Caco-2 (cell line): ENCODE results near the gene FAM83C. TPM values are rescaled to one million over a fixed set of nuclear protein-coding genes. Genes with fewer than 3 reads are reported as not detected.

Experiments
- BruUV-seq: library from RNA; stranded (reverse); fragments of 400-500 nt; replicated peaks from 2 replicates; lab custom pipeline; 2021; lab: Mats Ljungman, UMichigan
- CTCF ChIA-PET: fragments of 300-600 bp; sonication (Branson Sonifier 250); formaldehyde crosslinking; loops from one replicate; lab custom pipeline; 2022; ENCODE audit warnings: antibody characterized with exemption; lab: Charles Lee
- POLR2A ChIA-PET: fragments of 300-600 bp; sonication (Branson Sonifier 250); formaldehyde crosslinking; loops from one replicate; lab custom pipeline; 2022; ENCODE audit warnings: antibody characterized with exemption; lab: Charles Lee
- DNase-seq, 2 experiments: peaks; one replicate each; pipeline versions ENCODE4 v3.0.0 to v3.0.0-alpha.2; 2020 to 2022
- H3K27me3 ChIP-seq: replicated peaks from 2 replicates; pipeline ENCODE4 v1.6.0; 2011; ENCODE audit warnings: low read length; ENCODE audit not compliant: control insufficient read depth, insufficient read depth
- H3K36me3 ChIP-seq: 2 replicates; pipeline ENCODE4 v1.5.1; 2011; ENCODE audit warnings: low read length; ENCODE audit not compliant: control insufficient read depth, insufficient read depth
- H3K4me1 ChIP-seq: fragments of 250-450 bp; sonication (Bioruptor Pico); 2 replicates; pipeline ENCODE4 v1.5.1; 2020; ENCODE audit warnings: mild to moderate bottlenecking
- H3K4me3 ChIP-seq: 2 replicates; pipeline ENCODE4 v1.5.1; 2011; ENCODE audit warnings: low read depth, mild to moderate bottlenecking, control low read depth, low read length
- H3K9me3 ChIP-seq: fragments of 250-450 bp; sonication (Bioruptor Pico); 2 replicates; pipeline ENCODE4 v1.5.1; 2020; ENCODE audit warnings: mild to moderate bottlenecking, moderate library complexity
- H3K27ac Mint-ChIP-seq: one replicate; pipeline ENCODE4 v1.8.0; 2022; ENCODE audit warnings: mixed read lengths; ENCODE audit not compliant: unreplicated experiment
- H3K27me3 Mint-ChIP-seq: one replicate; pipeline ENCODE4 v1.8.0; 2022; ENCODE audit warnings: mixed read lengths; ENCODE audit not compliant: insufficient read depth, unreplicated experiment
- H3K36me3 Mint-ChIP-seq: one replicate; pipeline ENCODE4 v1.8.0; 2022; ENCODE audit warnings: mild to moderate bottlenecking, mixed read lengths; ENCODE audit not compliant: insufficient read depth, unreplicated experiment
- H3K4me1 Mint-ChIP-seq: one replicate; pipeline ENCODE4 v1.8.0; 2022; ENCODE audit warnings: low read depth, mixed read lengths; ENCODE audit not compliant: unreplicated experiment
- H3K4me3 Mint-ChIP-seq: one replicate; pipeline ENCODE4 v1.8.0; 2022; ENCODE audit warnings: mild to moderate bottlenecking, moderate library complexity, mixed read lengths; ENCODE audit not compliant: unreplicated experiment
- H3K9me3 Mint-ChIP-seq: one replicate; pipeline ENCODE4 v1.8.0; 2022; ENCODE audit warnings: mixed read lengths; ENCODE audit not compliant: unreplicated experiment
- intact Hi-C: fragments of 100-400 bp; cut with micrococcal nuclease; formaldehyde crosslinking; loops from one replicate; pipeline ENCODE4 v1.10.0; 2022; ENCODE audit not compliant: unreplicated experiment
- total RNA-seq: library from RNA; stranded (reverse); gene quantifications from 2 replicates; pipeline ENCODE4 v1.2.3, GENCODE V29; 2022
- TF ChIP-seq, protein P1 (sequence below), 2 experiments: fragments of 200-600 bp in 1 of 2; IDR thresholded peaks; 1 replicate in 1 of 2; 2 replicates in 1 of 2; pipeline versions ENCODE4 v1.5.1 to v1.8.0; 2011 to 2022; ENCODE audit warnings: antibody characterized with exemption in 1 of 2, control low read depth in 1 of 2, inconsistent platforms in 1 of 2, low read depth in 1 of 2, low read length in 1 of 2, mild to moderate bottlenecking in 1 of 2, moderate library complexity in 1 of 2; ENCODE audit not compliant: insufficient read depth in 1 of 2, severe bottlenecking in 1 of 2, unreplicated experiment in 1 of 2

Gene FAM83C
- total RNA-seq, 1 experiment from 2014 or later = not detected

DNA sequence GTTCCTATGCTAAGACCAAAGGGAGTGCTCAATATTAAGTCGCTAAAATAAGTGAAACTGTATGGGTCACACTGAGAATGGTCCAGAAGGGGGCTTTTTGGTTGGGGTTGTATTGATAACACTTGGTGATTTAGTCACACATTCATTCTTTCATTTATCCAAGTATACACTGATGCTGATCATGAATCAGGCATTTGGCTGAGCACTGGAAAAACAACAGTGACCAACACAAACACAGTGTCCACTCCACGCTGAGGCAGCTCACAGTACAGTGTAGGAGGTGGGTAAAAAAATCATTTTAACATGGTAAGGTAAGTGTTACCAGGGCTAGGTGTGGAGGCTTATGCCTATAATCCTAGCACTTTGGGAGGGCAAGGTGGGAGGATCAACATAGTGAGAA is 9.2 kb upstream of the FAM83C start:
- POLR2A ChIA-PET = no interaction called here
- Mint-ChIP-seq H3K4me3 (no peak overlapping the region), H3K36me3 (peaks cover 20% of the 10 kb centered on the region), H3K27me3 (no peaks in the 10 kb centered on the region), H3K4me1 (peaks cover 29% of the 10 kb centered on the region), H3K9me3 (no peaks in the 10 kb centered on the region), H3K27ac (no peak overlapping the region)
- CTCF ChIA-PET = interaction anchor here (1.1 to 8.3 kb wide), 3 partner anchors 29 to 149 kb away, joined by 4 to 167 read pairs (median 4); no protein-coding TSS in a partner anchor
- Histone ChIP-seq H3K4me3 (no peak overlapping the region), H3K4me1 (peaks cover 30% of the 10 kb centered on the region), H3K27me3 (no peaks in the 10 kb centered on the region), H3K9me3 (no peaks in the 10 kb centered on the region), H3K36me3 (peaks cover 3% of the 10 kb centered on the region; the same call in 1 of the 2 replicates)
- intact Hi-C loops = no loop called here
- DNase-seq = no peak
- TF ChIP-seq, protein P1, sequence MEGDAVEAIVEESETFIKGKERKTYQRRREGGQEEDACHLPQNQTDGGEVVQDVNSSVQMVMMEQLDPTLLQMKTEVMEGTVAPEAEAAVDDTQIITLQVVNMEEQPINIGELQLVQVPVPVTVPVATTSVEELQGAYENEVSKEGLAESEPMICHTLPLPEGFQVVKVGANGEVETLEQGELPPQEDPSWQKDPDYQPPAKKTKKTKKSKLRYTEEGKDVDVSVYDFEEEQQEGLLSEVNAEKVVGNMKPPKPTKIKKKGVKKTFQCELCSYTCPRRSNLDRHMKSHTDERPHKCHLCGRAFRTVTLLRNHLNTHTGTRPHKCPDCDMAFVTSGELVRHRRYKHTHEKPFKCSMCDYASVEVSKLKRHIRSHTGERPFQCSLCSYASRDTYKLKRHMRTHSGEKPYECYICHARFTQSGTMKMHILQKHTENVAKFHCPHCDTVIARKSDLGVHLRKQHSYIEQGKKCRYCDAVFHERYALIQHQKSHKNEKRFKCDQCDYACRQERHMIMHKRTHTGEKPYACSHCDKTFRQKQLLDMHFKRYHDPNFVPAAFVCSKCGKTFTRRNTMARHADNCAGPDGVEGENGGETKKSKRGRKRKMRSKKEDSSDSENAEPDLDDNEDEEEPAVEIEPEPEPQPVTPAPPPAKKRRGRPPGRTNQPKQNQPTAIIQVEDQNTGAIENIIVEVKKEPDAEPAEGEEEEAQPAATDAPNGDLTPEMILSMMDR (IDR thresholded peaks at IDR 0.05; ENCODE audit: insufficient read depth in 1 of 2, low read depth in 1 of 2, low read length in 1 of 2, severe bottlenecking in 1 of 2, unreplicated experiment in 1 of 2) = no peak
- no TSS peak for BruUV-seq

DNA sequence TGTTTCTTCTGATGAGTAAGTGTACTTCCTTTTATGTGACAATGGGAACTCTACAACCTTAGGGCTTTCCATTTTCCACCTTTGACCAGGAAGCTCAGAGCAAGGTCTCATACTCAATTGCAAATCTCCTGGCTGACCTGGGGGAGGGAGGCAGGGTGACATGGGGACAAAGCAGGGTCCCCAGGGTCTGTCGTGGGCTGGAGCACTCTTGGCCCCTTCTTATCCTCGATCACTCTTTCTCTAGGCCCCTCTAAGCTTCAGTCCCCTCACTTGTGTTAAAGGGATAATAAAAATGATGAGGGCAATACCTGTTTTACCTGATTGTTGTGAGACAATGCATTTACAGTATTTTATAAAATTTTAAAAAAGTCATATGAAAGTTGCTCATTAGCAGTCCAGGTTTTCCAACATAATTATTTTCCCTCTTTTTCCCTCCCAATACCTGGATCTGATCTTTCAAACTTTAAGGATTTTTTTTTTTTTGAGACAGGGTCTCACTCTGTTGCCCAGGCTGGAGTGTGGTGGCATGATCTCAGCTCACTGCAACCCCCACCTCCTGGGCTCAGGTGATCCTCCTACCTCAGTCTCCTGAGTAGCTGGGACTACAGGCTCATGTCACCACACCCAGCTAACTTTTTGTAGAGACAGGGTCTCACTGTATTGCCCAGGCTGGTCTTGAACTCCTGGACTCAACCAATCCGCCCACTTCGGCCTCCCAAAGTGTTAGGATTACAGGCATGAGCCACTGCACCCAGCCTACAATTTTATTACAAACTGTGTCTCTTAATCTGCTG is 8.4 kb upstream of the FAM83C start:
- Histone ChIP-seq H3K9me3 (no peaks in the 10 kb centered on the region), H3K36me3 (no peaks in the 10 kb centered on the region), H3K27me3 (no peaks in the 10 kb centered on the region), H3K4me1 (peaks cover 22% of the 10 kb centered on the region), H3K4me3 (no peak overlapping the region)
- no peak overlapping the region for H3K4me3 Mint-ChIP-seq
- peaks cover 15% of the 10 kb centered on the region for H3K36me3 Mint-ChIP-seq
- DNase-seq = no peak
- TF ChIP-seq, protein P1 (IDR thresholded peaks at IDR 0.05; ENCODE audit: insufficient read depth in 1 of 2, low read depth in 1 of 2, low read length in 1 of 2, severe bottlenecking in 1 of 2, unreplicated experiment in 1 of 2) = no peak
- BruUV-seq = no TSS peak
- no peaks in the 10 kb centered on the region for H3K27me3 Mint-ChIP-seq
- H3K4me1 Mint-ChIP-seq = peaks cover 21% of the 10 kb centered on the region
- ChIA-PET POLR2A (no interaction called here), CTCF (interaction anchor here (1.2 to 8.3 kb wide), 4 partner anchors 27 to 156 kb away, joined by 4 to 167 read pairs (median 4); no protein-coding TSS in a partner anchor)
- intact Hi-C loops = no loop called here
- no peak overlapping the region for H3K27ac Mint-ChIP-seq
- H3K9me3 Mint-ChIP-seq = no peaks in the 10 kb centered on the region

DNA sequence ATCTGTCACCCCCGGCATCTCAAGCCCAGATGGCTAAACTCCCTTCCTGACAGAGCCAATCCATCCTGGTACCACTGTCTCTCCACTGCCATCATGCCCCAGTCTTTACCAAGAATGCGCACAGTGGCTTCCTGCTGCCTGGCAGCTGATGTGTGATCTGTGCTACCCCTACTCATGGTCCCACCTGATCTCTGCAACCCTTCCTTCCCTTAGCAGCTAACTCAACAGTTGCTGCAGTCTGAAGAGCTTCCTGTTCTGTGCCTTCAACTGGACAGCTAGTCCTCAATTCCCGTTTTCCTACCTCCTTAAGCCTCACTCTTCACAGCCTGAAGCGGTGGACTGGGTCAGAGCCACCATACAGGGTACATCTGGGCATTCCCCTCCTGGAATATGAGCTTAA is 7.6 kb upstream of the FAM83C start:
- Histone ChIP-seq H3K4me3 (no peak overlapping the region), H3K36me3 (no peaks in the 10 kb centered on the region), H3K27me3 (no peaks in the 10 kb centered on the region), H3K4me1 (peaks cover 14% of the 10 kb centered on the region), H3K9me3 (no peaks in the 10 kb centered on the region)
- intact Hi-C loops = no loop called here
- TF ChIP-seq, protein P1 (IDR thresholded peaks at IDR 0.05; ENCODE audit: insufficient read depth in 1 of 2, low read depth in 1 of 2, low read length in 1 of 2, severe bottlenecking in 1 of 2, unreplicated experiment in 1 of 2) = no peak
- CTCF ChIA-PET = interaction anchor here (1.0 to 1.9 kb wide), 5 partner anchors 20 to 155 kb away, joined by 3 to 5 read pairs (median 4); no protein-coding TSS in a partner anchor
- Mint-ChIP-seq H3K27me3 (no peaks in the 10 kb centered on the region), H3K9me3 (no peaks in the 10 kb centered on the region), H3K4me3 (no peak overlapping the region), H3K27ac (no peak overlapping the region), H3K36me3 (peaks cover 6% of the 10 kb centered on the region), H3K4me1 (peaks cover 19% of the 10 kb centered on the region)
- no peak for DNase-seq
- POLR2A ChIA-PET = no interaction called here
- no TSS peak for BruUV-seq
